Lower leg skin (tissue), 3 donors: ENCODE results near the gene RPAP2.

Source experiments
- POLR2A ChIP-seq, 2 donors: fragments of 450-650 bp; IDR thresholded peaks; one replicate each; pipeline ENCODE4 v1.6.1; 2016 to 2017; ENCODE audit warnings: antibody characterized with exemption in 2 of 2, mild to moderate bottlenecking in 1 of 2, moderate library complexity in 1 of 2
- TF ChIP-seq, protein P1 (sequence below), 3 donors: fragments of 450-650 bp; IDR thresholded peaks; one replicate each; pipeline ENCODE4 v1.5.1; 2016; ENCODE audit warnings: antibody characterized with exemption in 3 of 3, mild to moderate bottlenecking in 3 of 3, moderate library complexity in 2 of 3

DNA sequence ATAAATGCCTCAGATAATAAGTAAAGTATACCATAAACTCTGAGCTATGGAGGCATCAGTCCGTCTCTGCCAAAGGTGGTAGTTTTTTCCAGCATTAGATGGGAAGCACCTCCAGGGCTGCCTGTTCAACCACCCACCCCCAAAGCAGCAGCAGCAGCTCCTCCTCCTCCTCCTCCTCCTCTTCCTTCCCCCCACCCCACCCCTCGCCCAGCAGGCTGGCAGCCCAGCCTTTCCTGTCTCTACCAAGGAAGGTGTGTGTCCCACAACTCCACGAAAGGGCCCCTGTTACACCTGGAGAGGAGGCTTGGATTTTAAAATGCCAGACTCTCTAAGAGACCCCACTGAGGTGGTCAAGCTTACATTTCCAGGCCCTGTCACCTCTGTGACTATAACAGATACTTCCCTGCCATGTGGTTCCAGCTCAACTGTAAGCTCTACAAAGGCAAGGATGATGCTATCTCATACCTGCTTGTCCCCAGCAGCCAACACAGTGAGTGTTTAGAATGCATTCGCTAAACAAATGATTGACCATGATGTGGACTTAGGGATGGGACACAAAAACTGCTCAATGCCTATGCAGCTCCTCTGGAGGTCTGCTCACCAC, 111.2 kb downstream of the RPAP2 start:
- no peak for TF ChIP-seq POLR2A (IDR thresholded peaks at IDR 0.05)
- TF ChIP-seq, protein P1, sequence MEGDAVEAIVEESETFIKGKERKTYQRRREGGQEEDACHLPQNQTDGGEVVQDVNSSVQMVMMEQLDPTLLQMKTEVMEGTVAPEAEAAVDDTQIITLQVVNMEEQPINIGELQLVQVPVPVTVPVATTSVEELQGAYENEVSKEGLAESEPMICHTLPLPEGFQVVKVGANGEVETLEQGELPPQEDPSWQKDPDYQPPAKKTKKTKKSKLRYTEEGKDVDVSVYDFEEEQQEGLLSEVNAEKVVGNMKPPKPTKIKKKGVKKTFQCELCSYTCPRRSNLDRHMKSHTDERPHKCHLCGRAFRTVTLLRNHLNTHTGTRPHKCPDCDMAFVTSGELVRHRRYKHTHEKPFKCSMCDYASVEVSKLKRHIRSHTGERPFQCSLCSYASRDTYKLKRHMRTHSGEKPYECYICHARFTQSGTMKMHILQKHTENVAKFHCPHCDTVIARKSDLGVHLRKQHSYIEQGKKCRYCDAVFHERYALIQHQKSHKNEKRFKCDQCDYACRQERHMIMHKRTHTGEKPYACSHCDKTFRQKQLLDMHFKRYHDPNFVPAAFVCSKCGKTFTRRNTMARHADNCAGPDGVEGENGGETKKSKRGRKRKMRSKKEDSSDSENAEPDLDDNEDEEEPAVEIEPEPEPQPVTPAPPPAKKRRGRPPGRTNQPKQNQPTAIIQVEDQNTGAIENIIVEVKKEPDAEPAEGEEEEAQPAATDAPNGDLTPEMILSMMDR (IDR thresholded peaks at IDR 0.05) = no peak
